Esophagus squamous epithelium (tissue), 5 donors: Measurements from ENCODE around the gene CHD2. TPM values are rescaled to one million over a fixed set of nuclear protein-coding genes. Genes with fewer than 3 reads are reported as not detected.

Experiments
- DNase-seq: peaks from one replicate; lab custom pipeline; 2025; lab: John Stamatoyannopoulos, UW
- H3K27ac ChIP-seq, 4 donors: fragments of 200-600 bp; sonication (generic); one replicate each; pipeline ENCODE4 v1.5.1; 2016 to 2019; ENCODE audit warnings: mild to moderate bottlenecking in 1 of 4
- H3K27me3 ChIP-seq, 4 donors: fragments of 200-600 bp; sonication (generic); 1 replicate in 3 of 4; 2 replicates in 1 of 4; pipeline versions ENCODE4 v1.5.1 to v1.6.0; 2017 to 2021; ENCODE audit warnings: antibody characterized with exemption in 1 of 4
- H3K36me3 ChIP-seq, 3 donors: fragments of 200-600 bp; sonication (generic); one replicate each; pipeline ENCODE4 v1.5.1; 2016 to 2019
- H3K4me1 ChIP-seq, 3 donors: fragments of 200-600 bp; sonication (generic); one replicate each; pipeline ENCODE4 v1.5.1; 2017 to 2019
- H3K4me3 ChIP-seq, 4 donors: fragments of 200-600 bp; sonication (generic); 1 replicate in 3 of 4; 2 replicates in 1 of 4; pipeline ENCODE4 v1.5.1; 2016 to 2019; ENCODE audit warnings: mild to moderate bottlenecking in 2 of 4, moderate library complexity in 1 of 4
- H3K9me3 ChIP-seq, 3 donors: fragments of 200-600 bp; sonication (generic); one replicate each; pipeline ENCODE4 v1.5.1; 2016 to 2019
- CTCF ChIP-seq, 6 experiments: fragments of 450-650 bp in 4 of 6; fragments of 200-600 bp in 2 of 6; sonication (generic) in 2 of 6; IDR thresholded peaks; one replicate each; pipeline ENCODE4 v1.5.1; 2016 to 2019; ENCODE audit warnings: antibody characterized with exemption in 6 of 6, mild to moderate bottlenecking in 4 of 6, moderate library complexity in 4 of 6
- POLR2A ChIP-seq, 4 donors: fragments of 450-650 bp; IDR thresholded peaks; one replicate each; pipeline ENCODE4 v1.6.1; 2017; ENCODE audit warnings: antibody characterized with exemption in 4 of 4, mild to moderate bottlenecking in 4 of 4, moderate library complexity in 3 of 4
- WGBS, 2 donors: methylation state at CpG; one replicate each; pipeline ENCODE4 v1.1.5; 2018; 5-methylcytosine and 5-hydroxymethylcytosine counted together
- intact Hi-C: fragments of 100-400 bp; cut with DNase I; formaldehyde crosslinking; loops from one replicate; pipeline ENCODE4 v1.15.0; 2022
- total RNA-seq, 4 donors: library from RNA; depleted of rRNA; stranded (reverse); fragments of >200 nt; gene quantifications; one replicate each; pipeline ENCODE4 v1.1.0, GENCODE V29; 2016
- donor health status: DM: yes; HTN: yes; CAD: no.

The CHD2 gene
- total RNA-seq, 4 donors from 2014 or later, result 36.1 to 132 (median 74.8) TPM

GRCh38 chr15:92932946-92933649 lies 33.0 kb downstream of the CHD2 start:
- no peak overlapping the region for H3K27ac ChIP-seq
- WGBS, 2 donors, result 93 to 95% methylated on average over 8 of the region's 8 CpGs
- peaks cover 0 to 17% (median 0%) of the 10 kb centered on the region in 3 donors for H3K4me1 ChIP-seq
- no peaks in the 10 kb centered on the region for H3K27me3 ChIP-seq
- TF ChIP-seq POLR2A (IDR thresholded peaks at IDR 0.05), result no peak
- TF ChIP-seq CTCF (IDR thresholded peaks at IDR 0.05), result no peak
- intact Hi-C loops, result loop anchor here (10.0 kb wide), 1 partner anchor 52 kb away; no protein-coding TSS in a partner anchor
- no peak overlapping the region for H3K4me3 ChIP-seq
- no peak for DNase-seq
- peaks cover 14 to 100% (median 36%) of the 10 kb centered on the region in 3 donors for H3K36me3 ChIP-seq
- H3K9me3 ChIP-seq, result no peaks in the 10 kb centered on the region

GRCh38 chr15:92933831-92934230 lies 33.7 kb downstream of the CHD2 start:
- no peak overlapping the region for H3K4me3 ChIP-seq
- no peak overlapping the region for H3K27ac ChIP-seq
- no peak for DNase-seq
- peaks cover 0 to 17% (median 0%) of the 10 kb centered on the region in 3 donors for H3K4me1 ChIP-seq
- peaks cover 10 to 100% (median 33%) of the 10 kb centered on the region in 3 donors for H3K36me3 ChIP-seq
- TF ChIP-seq POLR2A (IDR thresholded peaks at IDR 0.05), result no peak
- TF ChIP-seq CTCF (IDR thresholded peaks at IDR 0.05), result no peak
- no peaks in the 10 kb centered on the region for H3K27me3 ChIP-seq
- no peaks in the 10 kb centered on the region for H3K9me3 ChIP-seq
- WGBS, 2 donors, result 86 to 100% methylated on average over 1 of the region's 1 CpG
- intact Hi-C loops, result loop anchor here (10.0 kb wide), 1 partner anchor 51 kb away; no protein-coding TSS in a partner anchor

GRCh38 chr15:92934716-92935115 lies 34.6 kb downstream of the CHD2 start:
- H3K27ac ChIP-seq, result no peak overlapping the region
- no peak overlapping the region for H3K4me3 ChIP-seq
- WGBS, 2 donors, result 64 to 79% methylated on average over 3 to 6 of the region's 6 CpGs
- no peaks in the 10 kb centered on the region for H3K9me3 ChIP-seq
- H3K4me1 ChIP-seq, result peaks cover 0 to 16% (median 0%) of the 10 kb centered on the region in 3 donors
- H3K27me3 ChIP-seq, result no peaks in the 10 kb centered on the region
- intact Hi-C loops, result loop anchor here (10.0 kb wide), 1 partner anchor 50 kb away; no protein-coding TSS in a partner anchor
- H3K36me3 ChIP-seq, result peaks cover 18 to 100% (median 36%) of the 10 kb centered on the region in 3 donors
- no peak for TF ChIP-seq POLR2A (IDR thresholded peaks at IDR 0.05)
- DNase-seq, result no peak

GRCh38 chr15:92936138-92936537 lies 36.0 kb downstream of the CHD2 start:
- intact Hi-C loops, result loop anchor here (10.0 kb wide), 1 partner anchor 49 kb away; no protein-coding TSS in a partner anchor
- no peaks in the 10 kb centered on the region for H3K27me3 ChIP-seq
- no peak overlapping the region for H3K4me3 ChIP-seq
- peaks cover 0 to 2% (median 0%) of the 10 kb centered on the region in 3 donors for H3K4me1 ChIP-seq
- 88 to 92% methylated on average over 2 of the region's 2 CpGs for WGBS, 2 donors
- no peak overlapping the region for H3K27ac ChIP-seq
- TF ChIP-seq CTCF (IDR thresholded peaks at IDR 0.05), result no peak
- no peak for TF ChIP-seq POLR2A (IDR thresholded peaks at IDR 0.05)
- DNase-seq, result no peak
- H3K36me3 ChIP-seq, result peaks cover 23 to 98% (median 43%) of the 10 kb centered on the region in 3 donors
- H3K9me3 ChIP-seq, result no peaks in the 10 kb centered on the region

- TF ChIP-seq POLR2A (IDR thresholded peaks at IDR 0.05), result no peak
- no peak for TF ChIP-seq CTCF (IDR thresholded peaks at IDR 0.05)
- peaks cover 23 to 98% (median 45%) of the 10 kb centered on the region in 3 donors for H3K36me3 ChIP-seq
- WGBS, 2 donors, result 90 to 95% methylated on average over 2 of the region's 2 CpGs
- no peak for DNase-seq
- no peaks in the 10 kb centered on the region for H3K27me3 ChIP-seq
- intact Hi-C loops, result loop anchor here (10.0 kb wide), 1 partner anchor 48 kb away; no protein-coding TSS in a partner anchor
- no peak overlapping the region for H3K27ac ChIP-seq
- no peak overlapping the region for H3K4me3 ChIP-seq
- H3K4me1 ChIP-seq, result no peaks in the 10 kb centered on the region
- H3K9me3 ChIP-seq, result no peaks in the 10 kb centered on the region
Measured at GRCh38 chr15:92936693-92937092, 36.6 kb downstream of the CHD2 start.
